Kidney epithelial cell (primary cell): ENCODE measurements around the gene RASGRP1. TPM values are rescaled to one million over a fixed set of nuclear protein-coding genes. Genes with fewer than 3 reads are reported as not detected.

ENCODE experiments used
- DNase-seq: peaks from one replicate; pipeline ENCODE4 v3.0.0-alpha.2; 2010; ENCODE audit warnings: low read depth
- H3K27me3 ChIP-seq: 2 replicates; pipeline ENCODE4 v1.6.0; 2011; ENCODE audit warnings: low read length; ENCODE audit not compliant: control insufficient read depth, insufficient read depth
- H3K36me3 ChIP-seq: 2 replicates; pipeline ENCODE4 v1.5.1; 2011; ENCODE audit warnings: low read length; ENCODE audit not compliant: control insufficient read depth, insufficient read depth
- H3K4me3 ChIP-seq: 2 replicates; pipeline ENCODE4 v1.5.1; 2011; ENCODE audit warnings: low read depth, mild to moderate bottlenecking, control low read depth, low read length
- CTCF ChIP-seq: IDR thresholded peaks from 2 replicates; pipeline ENCODE4 v1.5.1; 2011; ENCODE audit warnings: mild to moderate bottlenecking, moderate library complexity, low read length, control low read depth, inconsistent platforms; ENCODE audit not compliant: insufficient read depth, poor library complexity, severe bottlenecking
- total RNA-seq: library from RNA; depleted of rRNA; stranded (reverse); fragments of >200 nt; gene quantifications from 2 replicates; pipeline ENCODE4 v1.2.3, GENCODE V29; 2015

RASGRP1 gene
- total RNA-seq, 1 donor from 2014 or later, result 3.1 TPM

GRCh38 chr15:38540510-38540909 lies 24.1 kb downstream of the RASGRP1 start:
- DNase-seq, result no peak
- no peaks in the 10 kb centered on the region for H3K36me3 ChIP-seq
- H3K4me3 ChIP-seq, result no peak overlapping the region
- no peak for TF ChIP-seq CTCF
- no peaks in the 10 kb centered on the region for H3K27me3 ChIP-seq

- DNase-seq, result no peak
- Histone ChIP-seq H3K4me3 (no peak overlapping the region), H3K36me3 (no peaks in the 10 kb centered on the region), H3K27me3 (no peaks in the 10 kb centered on the region)
- TF ChIP-seq CTCF, result no peak
Measured at GRCh38 chr15:38539008-38539343, 25.6 kb downstream of the RASGRP1 start.

DNA sequence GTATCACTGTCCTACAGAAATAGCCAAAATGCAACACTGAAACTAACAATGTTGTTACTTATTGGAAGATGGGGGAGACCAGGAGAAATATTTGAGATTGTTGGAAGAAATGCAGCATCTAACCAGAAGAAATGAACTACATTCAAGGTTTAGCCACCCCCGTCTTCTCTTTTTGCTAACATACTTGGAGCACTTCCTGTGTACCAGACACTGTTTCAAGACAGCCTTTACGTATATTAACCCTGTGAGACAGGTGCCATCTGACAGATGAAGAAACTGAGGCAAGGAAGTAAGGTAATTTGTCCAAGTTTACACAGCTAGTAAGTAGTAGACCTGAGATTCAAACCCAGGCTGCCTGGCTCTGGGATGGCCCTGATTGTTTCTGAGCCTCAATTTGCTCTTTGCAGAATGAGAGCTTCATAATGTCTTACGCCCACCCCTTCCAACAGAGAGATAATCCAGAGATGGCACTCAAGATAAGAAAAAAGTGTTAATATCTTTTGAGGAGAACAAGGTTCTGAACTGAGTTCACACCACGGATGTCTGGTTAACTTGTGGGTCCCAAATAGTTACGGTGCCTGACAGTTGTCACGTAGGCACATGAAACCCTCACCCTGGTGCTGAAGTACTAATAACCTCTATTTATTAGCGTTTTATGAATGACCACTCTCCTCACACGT lies 26.1 kb downstream of the RASGRP1 start:
- no peak for DNase-seq
- TF ChIP-seq CTCF, result no peak
- Histone ChIP-seq H3K27me3 (no peaks in the 10 kb centered on the region), H3K4me3 (no peak overlapping the region), H3K36me3 (no peaks in the 10 kb centered on the region)

DNA sequence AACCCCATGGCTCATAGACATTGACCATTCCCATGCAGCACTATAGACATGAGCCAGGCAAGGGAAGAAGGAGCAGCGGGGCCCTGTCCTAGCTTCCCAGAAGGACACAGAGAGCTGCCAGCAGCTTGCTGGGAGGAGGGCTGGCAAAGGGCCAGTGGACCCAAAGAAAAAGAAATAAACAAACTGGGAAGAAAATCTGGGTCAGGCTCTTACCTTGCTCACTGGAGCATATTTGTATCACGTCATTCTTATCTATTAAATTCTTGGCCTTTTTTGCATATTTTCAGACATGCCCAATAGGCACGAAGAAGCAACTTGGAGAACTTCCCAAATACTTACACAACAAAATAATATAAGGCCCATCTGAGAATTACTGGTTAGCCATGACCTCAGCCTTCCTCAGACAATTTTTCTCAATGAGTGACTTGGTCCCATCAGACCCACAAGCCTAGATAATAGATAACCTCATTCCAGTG lies 28.4 kb downstream of the RASGRP1 start:
- DNase-seq, result peak; percentile 45
- no peaks in the 10 kb centered on the region for H3K36me3 ChIP-seq
- TF ChIP-seq CTCF, result no peak
- no peaks in the 10 kb centered on the region for H3K27me3 ChIP-seq
- no peak overlapping the region for H3K4me3 ChIP-seq

GRCh38 chr15:38535491-38536200 lies 29.0 kb downstream of the RASGRP1 start:
- Histone ChIP-seq H3K36me3 (no peaks in the 10 kb centered on the region), H3K27me3 (no peaks in the 10 kb centered on the region), H3K4me3 (no peak overlapping the region)
- TF ChIP-seq CTCF, result no peak
- DNase-seq, result no peak
